HuH-7 (cell line): ENCODE data around the gene STPG2.

Experiments
- DNase-seq: peaks from one replicate; pipeline ENCODE4 v3.0.0; 2011; ENCODE audit warnings: low spot score

The STPG2 gene

DNA sequence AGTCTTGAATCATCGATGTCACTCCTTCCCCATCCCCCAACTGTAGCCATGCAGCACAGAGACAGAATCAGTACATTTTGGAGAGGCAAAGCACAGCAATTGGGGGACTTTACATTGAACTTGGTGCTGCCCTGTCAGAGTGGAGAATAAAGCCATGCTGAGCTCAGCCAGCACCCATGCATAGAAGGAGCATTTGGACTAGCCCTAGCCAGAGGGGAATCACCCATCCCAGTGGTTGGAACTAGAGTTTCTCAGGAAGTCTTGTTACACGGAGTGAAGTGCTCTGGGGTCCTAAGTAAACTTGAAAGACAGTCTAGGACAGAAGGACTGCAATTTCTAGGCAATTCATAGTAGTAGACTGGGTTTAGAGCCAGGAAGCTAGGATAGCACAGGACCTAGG is 49.6 kb downstream of the STPG2 start:
- no peak for DNase-seq

DNA sequence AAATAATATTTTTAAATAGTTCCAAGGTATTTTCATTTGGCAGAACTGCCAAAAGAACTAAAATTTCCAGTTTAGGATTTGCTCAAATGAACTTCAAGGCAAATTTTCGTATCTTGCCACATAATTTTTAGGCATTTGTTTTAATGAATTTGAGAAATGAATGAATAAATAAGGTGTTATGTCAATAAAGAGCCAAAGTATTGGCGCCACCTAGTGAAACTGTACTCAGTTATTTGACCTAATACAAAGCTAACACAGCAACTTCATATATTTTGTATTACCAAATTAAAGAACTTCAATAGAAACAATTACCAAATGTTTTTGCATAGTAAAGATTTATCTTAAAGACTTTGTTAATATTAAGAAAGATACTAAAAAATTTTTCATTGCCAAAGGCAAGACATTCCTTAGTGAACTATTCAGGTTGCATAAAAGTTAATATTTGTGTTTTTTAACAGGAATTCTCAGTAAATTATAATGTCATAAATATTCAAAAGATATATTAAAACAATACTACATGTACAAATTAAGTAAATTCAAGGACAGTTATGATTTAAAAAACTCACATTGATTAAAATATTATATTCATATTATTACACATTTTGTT is 50.3 kb downstream of the STPG2 start:
- no peak for DNase-seq

DNA sequence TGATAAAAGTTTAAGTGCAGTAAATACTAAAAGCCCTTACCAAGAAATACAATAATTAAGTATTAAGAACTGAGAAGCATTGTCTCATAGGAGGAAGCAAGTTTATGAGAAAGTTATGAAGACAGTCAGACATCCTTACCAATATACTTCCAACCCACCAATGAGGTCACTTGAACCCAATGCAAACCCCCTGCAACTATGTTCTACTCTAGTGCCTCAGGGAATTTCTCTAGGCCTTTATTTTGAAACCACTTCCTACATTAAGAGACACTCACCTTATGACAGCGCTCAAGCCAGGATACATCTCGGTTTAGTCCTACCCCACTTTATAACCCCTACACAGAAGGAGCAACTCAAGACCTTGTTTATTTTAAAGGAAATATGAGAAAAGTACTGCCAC is 61.3 kb downstream of the STPG2 start:
- DNase-seq = no peak

DNA sequence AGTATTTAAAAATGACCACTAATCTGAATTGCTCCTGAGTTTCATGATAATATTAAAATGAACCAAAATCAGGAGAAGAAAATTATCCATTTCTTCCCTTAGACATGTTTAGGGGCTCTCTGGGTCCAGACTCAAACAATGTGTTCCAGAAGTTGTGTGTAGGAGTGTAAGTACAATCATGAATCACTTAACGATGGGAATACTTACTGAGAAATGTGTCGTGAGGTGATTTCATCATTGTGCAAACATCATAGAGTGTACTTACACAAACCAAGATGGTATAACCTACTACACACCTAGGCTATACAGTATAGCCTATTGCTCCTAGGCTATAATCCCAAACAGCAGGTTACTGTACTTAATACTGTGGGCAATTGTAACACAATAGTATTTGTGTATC is 74.8 kb downstream of the STPG2 start:
- no peak for DNase-seq

DNA sequence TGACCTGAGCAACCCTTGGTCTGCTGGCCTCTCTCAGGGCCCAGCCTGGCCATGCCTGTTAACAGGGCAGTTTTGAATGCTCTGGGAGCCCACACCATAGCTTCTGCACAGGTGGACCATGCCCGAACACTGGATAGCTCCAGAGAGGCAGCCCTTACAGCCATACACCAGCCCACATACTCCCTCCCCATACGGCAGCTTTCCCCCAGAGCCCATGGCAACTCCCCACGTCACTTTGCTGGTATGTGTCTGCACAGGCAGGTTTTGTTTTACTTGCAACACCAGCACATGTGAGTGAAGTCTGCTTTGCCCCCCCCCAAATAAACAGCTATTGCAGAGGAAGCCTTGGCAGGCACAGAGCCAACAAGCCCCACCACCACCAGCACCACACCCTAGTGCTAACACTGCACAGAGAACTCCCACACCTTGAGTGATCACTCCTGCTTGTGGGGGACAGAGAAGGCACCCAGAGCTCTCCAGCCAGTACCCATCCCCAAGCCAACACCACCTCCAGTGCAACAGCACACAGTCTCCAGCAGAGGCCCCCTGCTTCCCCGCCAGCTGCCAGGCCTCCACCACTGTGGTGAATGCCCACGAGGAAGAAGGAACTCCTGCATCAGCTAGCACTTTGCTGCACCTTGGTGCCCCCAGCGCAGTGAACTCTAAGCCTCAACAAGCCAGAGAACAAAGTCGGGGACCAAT is 87.3 kb downstream of the STPG2 start:
- no peak for DNase-seq

DNA sequence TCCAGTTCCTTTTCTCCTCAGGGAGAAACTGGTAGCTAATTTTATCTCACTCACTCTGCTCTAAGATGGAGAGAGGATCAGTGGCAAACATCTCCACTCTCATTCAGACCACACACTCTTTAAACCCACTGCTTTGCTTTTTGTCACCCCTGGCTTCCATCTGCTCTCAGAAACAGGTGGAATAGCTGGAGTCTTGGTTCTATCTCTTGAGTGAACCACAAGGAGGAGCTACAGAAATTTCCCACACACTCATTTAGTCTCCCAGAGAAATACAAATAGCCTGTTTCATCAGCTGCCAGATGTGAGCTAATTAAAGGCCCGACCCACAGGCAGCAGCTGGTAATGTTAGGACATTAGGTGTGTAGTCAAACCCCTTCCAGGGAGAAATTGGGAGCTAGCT is 96.6 kb downstream of the STPG2 start:
- DNase-seq = no peak

GRCh38 chr4:98030059-98030458 is 113.2 kb downstream of the STPG2 start:
- DNase-seq = no peak

- DNase-seq = no peak
Observed at GRCh38 chr4:98027827-98028226, 115.4 kb downstream of the STPG2 start.

DNA sequence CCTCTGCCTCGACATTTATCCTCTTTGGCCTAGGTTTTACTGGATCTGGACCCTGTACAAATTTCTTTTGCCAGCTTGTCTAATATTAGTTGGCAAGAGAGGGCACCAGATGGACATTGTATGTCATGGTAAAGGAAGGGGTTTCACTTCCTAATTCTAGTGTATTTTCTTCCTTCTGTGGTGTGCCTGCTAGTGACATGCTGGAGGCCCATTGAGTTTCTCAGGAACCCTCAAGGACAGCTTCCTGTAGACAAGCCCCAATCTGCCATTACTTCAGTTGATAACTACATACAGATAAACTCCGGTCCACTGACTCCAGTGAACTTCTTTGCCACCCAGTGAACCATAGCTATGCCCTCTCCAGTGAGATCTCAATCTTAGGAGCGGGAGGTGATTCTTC is 116.9 kb downstream of the STPG2 start:
- no peak for DNase-seq

- DNase-seq = no peak
Observed at GRCh38 chr4:98006814-98007412, 136.4 kb downstream of the STPG2 start.

DNA sequence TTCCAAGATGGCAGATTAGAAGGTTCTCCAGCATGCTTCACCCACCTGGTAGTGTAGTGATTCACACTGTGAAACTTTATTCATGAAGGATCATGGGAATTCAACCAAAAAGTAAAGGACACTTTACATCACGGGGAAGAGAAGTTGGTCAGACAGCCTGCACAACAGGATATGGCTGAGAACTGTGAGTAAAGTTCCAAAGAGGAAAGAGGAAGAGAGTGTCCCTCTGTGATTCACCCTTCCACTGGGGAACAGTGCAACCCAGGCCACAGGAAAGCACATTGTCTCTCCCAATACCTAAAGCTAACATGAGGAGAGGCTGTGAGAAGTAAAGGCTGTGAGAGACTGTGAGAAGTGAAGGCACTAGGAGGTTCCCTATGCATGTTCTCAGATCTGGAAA is 137.2 kb downstream of the STPG2 start:
- no peak for DNase-seq

DNA sequence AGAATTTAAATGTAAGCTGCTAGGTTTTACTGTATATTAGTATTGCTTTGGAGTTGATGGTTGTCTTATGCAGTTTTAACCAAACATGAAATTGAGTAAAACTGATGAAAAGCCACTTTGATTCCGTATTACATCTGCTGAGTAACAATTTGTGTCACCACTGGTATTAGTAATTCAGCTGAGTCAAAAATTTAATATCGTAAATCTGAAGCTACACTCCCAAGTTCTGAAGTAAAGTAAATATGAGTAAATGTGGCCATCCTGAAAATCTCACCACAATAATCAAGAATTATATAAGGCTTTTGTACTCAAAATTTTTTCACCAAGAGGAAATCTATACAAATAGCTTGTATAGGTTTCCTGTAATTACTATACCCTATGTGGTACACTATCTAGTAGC is 142.3 kb downstream of the STPG2 start:
- DNase-seq = no peak

DNA sequence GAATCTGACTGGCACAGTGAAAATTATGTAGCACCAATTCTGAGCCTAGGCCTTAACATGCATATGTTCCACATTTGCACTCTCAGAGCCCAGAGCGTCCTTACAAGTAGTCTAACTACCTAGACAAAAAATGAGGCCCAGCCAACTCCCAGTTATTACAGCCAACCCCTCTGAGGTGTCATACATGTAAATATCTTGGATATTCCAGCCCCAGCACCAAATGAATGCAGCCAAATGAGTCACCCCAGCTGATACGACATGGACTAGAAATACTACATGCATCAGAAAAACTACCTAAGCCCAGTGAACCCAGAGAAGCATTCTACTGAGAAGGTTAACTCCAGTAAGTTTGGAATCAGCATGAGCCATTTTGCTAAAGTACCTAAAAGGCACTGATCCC is 145.1 kb downstream of the STPG2 start:
- no peak for DNase-seq

GRCh38 chr4:97994765-97995465 is 148.4 kb downstream of the STPG2 start:
- no peak for DNase-seq

- DNase-seq = no peak
Observed at GRCh38 chr4:97990409-97990808, 152.9 kb downstream of the STPG2 start.

DNA sequence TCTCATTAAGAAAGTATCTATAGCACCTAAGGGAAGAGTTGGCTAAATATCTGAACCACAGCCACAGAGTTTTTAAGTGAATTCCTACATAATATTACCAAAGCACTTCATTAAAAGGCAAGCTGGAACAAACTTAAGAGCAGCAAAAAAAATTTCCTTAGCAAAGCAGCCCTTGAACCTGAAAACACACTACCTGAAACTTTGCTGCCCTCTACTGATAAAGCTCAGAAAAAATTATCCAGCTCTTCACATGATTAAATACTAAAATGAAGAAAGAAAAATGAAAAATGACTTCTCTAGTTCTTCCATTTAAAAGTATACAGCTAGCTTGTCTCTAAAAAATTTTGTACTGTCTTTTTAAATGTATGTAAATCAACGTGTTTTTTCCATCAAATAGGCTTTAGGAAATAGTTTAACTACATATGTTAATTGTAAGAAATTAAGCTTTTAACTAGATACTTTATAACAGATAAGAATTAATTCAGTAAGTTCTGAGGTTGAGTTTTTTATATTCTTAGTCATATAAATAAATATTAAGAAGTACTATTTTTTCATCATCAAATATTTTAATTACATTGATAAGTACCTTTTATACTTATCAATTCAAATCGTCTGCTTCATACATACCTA is 156.1 kb downstream of the STPG2 start:
- no peak for DNase-seq

DNA sequence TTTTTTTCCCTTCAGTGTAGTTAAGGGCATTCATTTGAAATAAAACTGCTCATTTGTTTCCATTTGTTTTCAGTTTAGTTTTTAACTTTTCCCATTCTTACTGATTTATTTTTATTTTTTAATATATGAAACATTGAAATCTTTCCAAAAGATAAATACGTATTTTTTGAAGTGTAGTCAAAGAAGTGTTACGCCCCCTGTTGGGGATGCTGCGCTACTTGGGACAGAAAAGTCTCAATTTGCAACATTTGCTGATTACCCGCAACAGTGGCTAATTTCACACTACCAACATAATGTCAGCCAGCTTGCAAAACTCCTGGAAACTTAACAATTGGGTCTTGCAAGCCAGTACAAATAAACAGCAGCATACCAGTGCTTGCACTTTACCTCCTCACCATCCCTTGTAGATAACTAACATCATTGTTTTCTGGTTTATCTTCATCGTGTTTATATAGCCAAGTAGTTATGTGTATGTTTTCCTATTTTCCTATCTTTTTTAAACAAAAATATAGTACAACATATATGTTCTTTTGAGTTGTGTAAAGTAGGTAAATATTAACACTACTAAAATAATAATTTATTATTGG is 158.6 kb downstream of the STPG2 start:
- no peak for DNase-seq

DNA sequence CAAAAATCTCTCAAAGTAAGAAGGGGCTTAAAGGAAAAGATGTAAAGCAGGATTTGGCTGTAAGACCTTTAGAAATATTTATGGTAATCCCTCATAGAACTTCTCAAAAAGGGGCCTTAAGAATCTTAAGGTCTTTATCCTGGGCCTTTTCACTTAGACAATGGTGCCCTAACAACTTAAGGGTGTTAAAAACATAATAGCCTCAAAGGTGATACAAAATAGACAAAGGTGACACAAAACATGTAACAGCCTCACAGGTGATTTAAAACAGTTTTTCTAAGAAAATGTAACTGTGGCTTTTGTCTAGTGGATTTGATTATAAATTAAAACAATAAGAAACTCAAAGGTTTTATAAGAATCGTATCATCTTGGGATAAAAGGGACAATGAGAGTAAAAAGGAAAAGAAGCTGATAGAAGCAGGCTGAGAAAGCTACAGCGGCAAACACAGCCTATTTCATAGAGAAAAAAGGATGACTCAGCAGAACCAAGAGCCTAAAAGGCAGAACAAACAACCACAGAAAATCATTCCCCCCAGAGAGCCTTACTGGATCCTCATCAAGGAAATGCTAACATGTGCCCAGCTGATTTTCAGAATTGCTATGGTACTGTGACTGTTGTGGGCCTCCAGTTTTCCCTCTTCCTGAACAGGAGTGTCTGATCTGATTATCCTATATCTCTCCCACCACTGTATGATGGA is 164.3 kb downstream of the STPG2 start:
- DNase-seq = no peak

GRCh38 chr4:97953171-97953941 is 189.9 kb downstream of the STPG2 start:
- no peak for DNase-seq

- no peak for DNase-seq
Observed at GRCh38 chr4:97952763-97953162, 190.5 kb downstream of the STPG2 start.

DNA sequence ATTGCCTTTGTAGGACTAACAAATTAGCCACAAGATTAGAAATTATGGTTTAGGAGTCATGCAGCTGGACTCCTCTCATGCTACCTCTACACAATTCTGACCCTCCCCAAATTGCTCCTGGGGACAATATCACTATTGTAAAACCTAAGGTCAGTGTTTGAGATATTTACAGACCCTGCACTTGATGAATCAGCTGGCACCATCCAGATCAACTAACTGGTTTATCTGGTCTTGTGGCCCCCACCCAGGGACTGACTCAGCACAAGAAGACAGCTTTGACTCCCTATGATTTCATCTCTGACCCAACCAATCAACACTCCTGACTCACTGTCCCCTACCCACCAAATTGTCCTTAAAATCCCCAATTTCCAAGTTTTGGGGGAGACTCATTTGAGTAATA is 192.4 kb downstream of the STPG2 start:
- no peak for DNase-seq
